ENCODE results near the gene ATF4.

- TF ChIP-seq CTCF (IDR thresholded peaks at IDR 0.05), result no peak
- TF ChIP-seq POLR2AphosphoS5 (IDR thresholded peaks at IDR 0.05; ENCODE audit: low read depth, low read length), result no peak
- no peak for TF ChIP-seq TCF7L2 (IDR thresholded peaks at IDR 0.05; ENCODE audit: low read depth, low read length)
- TF ChIP-seq, protein P1, sequence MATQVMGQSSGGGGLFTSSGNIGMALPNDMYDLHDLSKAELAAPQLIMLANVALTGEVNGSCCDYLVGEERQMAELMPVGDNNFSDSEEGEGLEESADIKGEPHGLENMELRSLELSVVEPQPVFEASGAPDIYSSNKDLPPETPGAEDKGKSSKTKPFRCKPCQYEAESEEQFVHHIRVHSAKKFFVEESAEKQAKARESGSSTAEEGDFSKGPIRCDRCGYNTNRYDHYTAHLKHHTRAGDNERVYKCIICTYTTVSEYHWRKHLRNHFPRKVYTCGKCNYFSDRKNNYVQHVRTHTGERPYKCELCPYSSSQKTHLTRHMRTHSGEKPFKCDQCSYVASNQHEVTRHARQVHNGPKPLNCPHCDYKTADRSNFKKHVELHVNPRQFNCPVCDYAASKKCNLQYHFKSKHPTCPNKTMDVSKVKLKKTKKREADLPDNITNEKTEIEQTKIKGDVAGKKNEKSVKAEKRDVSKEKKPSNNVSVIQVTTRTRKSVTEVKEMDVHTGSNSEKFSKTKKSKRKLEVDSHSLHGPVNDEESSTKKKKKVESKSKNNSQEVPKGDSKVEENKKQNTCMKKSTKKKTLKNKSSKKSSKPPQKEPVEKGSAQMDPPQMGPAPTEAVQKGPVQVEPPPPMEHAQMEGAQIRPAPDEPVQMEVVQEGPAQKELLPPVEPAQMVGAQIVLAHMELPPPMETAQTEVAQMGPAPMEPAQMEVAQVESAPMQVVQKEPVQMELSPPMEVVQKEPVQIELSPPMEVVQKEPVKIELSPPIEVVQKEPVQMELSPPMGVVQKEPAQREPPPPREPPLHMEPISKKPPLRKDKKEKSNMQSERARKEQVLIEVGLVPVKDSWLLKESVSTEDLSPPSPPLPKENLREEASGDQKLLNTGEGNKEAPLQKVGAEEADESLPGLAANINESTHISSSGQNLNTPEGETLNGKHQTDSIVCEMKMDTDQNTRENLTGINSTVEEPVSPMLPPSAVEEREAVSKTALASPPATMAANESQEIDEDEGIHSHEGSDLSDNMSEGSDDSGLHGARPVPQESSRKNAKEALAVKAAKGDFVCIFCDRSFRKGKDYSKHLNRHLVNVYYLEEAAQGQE (IDR thresholded peaks at IDR 0.05; ENCODE audit: insufficient read depth in 1 of 2, low read depth in 2 of 2, low read length in 1 of 2), result no peak
Measured at GRCh38 chr22:39471381-39472141, 48.8 kb upstream of the ATF4 start.

Data from Panc1 (cell line).